GM19239 (cell line): ENCODE data around the gene FABP6.

ENCODE experiments used
- DNase-seq: peaks from one replicate; pipeline ENCODE4 v3.0.0; 2011; ENCODE audit warnings: low spot score; ENCODE audit not compliant: insufficient read length
- FAIRE-seq: peaks from 2 replicates; lab custom pipeline; 2011; peaks lifted over from hg19 to GRCh38; lab: Jason Lieb, UNC

Gene FABP6

GRCh38 chr5:160260006-160260775 is 30.9 kb downstream of the FABP6 start:
- no peak for DNase-seq
- no peak for FAIRE-seq

GRCh38 chr5:160260881-160261815 is 31.8 kb downstream of the FABP6 start:
- FAIRE-seq (no peak), DNase-seq (no peak)

GRCh38 chr5:160262151-160263074 is 33.1 kb downstream of the FABP6 start:
- no peak for FAIRE-seq
- no peak for DNase-seq

GRCh38 chr5:160263326-160263855 is 34.1 kb downstream of the FABP6 start:
- FAIRE-seq, result no peak
- DNase-seq, result no peak

GRCh38 chr5:160266044-160266443 is 36.7 kb downstream of the FABP6 start:
- no peak for FAIRE-seq
- DNase-seq, result no peak

GRCh38 chr5:160266752-160267345 is 37.5 kb downstream of the FABP6 start:
- no peak for DNase-seq
- FAIRE-seq, result no peak

GRCh38 chr5:160268121-160268520 is 38.8 kb downstream of the FABP6 start:
- DNase-seq (no peak), FAIRE-seq (no peak)

GRCh38 chr5:160269017-160269416 is 39.7 kb downstream of the FABP6 start:
- DNase-seq (no peak), FAIRE-seq (no peak)

GRCh38 chr5:160270704-160271103 is 41.4 kb downstream of the FABP6 start:
- FAIRE-seq (no peak), DNase-seq (no peak)

GRCh38 chr5:160271396-160271795 is 42.1 kb downstream of the FABP6 start:
- DNase-seq, result peak; percentile 29
- FAIRE-seq, result peak; percentile 26

GRCh38 chr5:160271836-160272235 is 42.5 kb downstream of the FABP6 start:
- FAIRE-seq, result no peak
- no peak for DNase-seq

- DNase-seq (no peak), FAIRE-seq (no peak)
Observed at GRCh38 chr5:160272264-160272663, 43.0 kb downstream of the FABP6 start.

GRCh38 chr5:160272889-160273288 is 43.6 kb downstream of the FABP6 start:
- FAIRE-seq, result no peak
- no peak for DNase-seq

GRCh38 chr5:160274483-160274931 is 45.2 kb downstream of the FABP6 start:
- DNase-seq, result no peak
- no peak for FAIRE-seq

- no peak for FAIRE-seq
- DNase-seq, result no peak
Observed at GRCh38 chr5:160278343-160278742, 49.0 kb downstream of the FABP6 start.

GRCh38 chr5:160280384-160281095 is 51.2 kb downstream of the FABP6 start:
- DNase-seq (no peak), FAIRE-seq (no peak)

GRCh38 chr5:160281275-160281674 is 52.0 kb downstream of the FABP6 start:
- DNase-seq (no peak), FAIRE-seq (no peak)

- no peak for DNase-seq
- FAIRE-seq, result no peak
Observed at GRCh38 chr5:160284291-160284873, 55.1 kb downstream of the FABP6 start.
